Fibroblast of skin of back (primary cell): ENCODE data around the gene KCNH8. TPM values are rescaled to one million over a fixed set of nuclear protein-coding genes. Genes with fewer than 3 reads are reported as not detected.
"Not testable (repeated sequence)": the region's sequence is repeated elsewhere in the genome, so short reads cannot be mapped to it uniquely, and the experiment has no call there.

Experiments
- DNase-seq: peaks from one replicate; pipeline ENCODE4 v3.0.0-alpha.2; 2013
- polyA plus RNA-seq, 2 experiments: library from polyadenylated mRNA; unstranded; fragments of 120-200 nt; gene quantifications; one replicate each; pipeline ENCODE4 v1.2.1, GENCODE V29; 2013; ENCODE audit not compliant: insufficient read length in 2 of 2

KCNH8 gene
- not detected for polyA plus RNA-seq (2013, experiment 1 of 2; ENCODE audit: insufficient read length)
- not detected for polyA plus RNA-seq (2013, experiment 2 of 2; ENCODE audit: insufficient read length)

DNA sequence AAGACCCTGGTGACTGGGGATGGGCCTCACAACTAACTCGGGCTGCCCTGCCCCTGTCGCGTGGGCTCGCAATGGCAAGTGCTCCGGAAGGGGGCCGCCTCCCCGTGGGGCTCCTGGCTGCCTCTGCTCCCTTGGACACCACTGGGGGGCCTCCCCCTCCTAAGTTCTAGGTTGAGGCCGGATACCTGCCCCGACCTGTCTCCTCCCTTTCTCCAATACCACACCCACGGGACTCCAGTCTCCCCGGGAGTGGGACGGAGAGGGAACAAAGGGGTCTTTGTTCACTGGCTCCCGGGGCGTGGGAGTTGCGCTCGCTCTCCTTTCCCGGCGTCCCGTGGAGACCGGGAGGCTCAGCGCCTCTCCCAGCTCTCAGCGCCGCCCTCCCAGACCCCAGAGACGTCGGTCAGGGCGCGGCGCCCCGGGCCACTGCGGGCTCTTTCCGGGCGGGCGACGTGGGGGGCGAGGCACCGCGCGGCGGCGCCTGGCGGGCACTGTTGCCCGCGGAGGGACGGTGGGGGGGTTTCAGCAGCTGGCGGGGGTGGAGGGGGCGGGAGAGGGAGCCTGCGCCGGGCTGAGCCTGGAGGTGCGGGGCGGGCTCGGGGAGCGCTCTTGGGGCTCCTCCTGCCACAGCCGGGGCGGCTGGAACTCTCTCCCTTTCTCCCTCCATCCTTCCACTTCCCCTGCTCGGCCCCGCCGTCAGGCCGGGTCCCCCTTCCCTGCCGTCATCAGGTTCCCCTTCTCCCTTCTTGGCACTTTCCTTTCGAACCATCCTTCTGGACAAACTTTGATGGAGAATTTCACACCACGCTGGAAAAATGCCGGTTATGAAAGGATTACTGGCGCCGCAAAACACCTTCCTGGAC is at the start of gene KCNH8:
Gene KCNH8 (plus strand): TSS at position 606 of the 863 bp plus-strand sequence. CDS start 210 bp downstream, at position 816.
- no peak for DNase-seq

DNA sequence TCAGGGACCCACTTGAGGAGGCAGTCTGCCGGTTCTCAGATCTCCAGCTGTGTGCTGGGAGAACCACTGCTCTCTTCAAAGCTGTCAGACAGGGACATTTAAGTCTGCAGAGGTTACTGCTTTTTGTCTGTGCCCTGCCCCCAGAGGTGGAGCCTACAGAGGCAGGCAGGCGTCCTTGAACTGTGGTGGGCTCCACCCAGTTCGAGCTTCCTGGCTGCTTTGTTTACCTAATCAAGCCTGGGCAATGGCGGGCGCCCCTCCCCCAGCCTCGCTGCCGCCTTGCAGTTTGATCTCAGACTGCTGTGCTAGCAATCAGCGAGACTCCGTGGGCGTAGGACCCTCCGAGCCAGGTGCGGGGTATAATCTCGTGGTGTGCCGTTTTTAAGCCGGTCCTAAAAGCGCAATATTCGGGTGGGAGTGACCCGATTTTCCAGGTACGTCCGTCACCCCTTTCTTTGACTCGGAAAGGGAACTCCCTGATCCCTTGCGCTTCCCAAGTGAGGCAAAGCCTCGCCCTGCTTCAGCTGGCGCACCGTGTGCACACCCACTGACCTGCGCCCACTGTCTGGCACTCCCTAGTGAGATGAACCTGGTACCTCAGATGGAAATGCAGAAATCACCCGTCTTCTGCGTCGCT is 45.5 kb upstream of the KCNH8 start:
- not testable (repeated sequence) for DNase-seq

DNA sequence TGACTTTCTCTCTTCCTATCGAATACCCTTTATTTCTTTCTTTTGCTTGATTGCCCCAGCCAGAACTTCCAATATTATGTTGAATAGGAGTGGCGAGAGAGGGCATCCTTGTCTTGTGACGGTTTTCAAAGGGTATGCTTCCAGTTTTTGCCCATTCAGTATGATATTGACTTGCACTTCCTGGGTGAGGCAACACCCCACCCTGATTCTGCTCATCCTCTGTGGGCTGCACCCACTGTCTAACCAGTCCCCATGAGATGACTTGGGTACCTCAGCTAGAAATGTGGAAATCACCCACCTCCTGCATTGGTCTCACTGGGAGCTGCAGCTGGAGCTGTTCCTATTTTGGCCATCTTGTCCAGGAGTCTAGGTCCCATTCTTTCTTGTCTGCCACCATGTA is 44.8 kb upstream of the KCNH8 start:
- no peak for DNase-seq

DNA sequence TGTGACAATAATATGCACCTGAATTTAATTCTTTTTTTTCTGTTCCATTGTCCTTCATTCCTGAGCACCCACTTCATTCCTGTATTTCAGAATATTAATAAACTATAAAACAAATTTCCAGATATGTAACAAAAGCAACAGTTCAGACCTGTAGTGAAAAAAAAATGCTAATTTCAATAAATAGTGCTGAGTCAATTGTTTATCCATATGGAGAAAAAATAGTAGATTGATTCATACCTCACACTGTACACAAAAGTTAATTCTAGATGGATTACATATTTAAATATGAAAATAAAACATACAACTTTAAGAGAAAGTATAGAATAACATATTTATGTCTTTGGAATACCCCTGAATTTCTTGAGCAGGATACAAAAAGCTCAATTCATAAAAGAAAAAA is 43.9 kb upstream of the KCNH8 start:
- DNase-seq: no peak

DNA sequence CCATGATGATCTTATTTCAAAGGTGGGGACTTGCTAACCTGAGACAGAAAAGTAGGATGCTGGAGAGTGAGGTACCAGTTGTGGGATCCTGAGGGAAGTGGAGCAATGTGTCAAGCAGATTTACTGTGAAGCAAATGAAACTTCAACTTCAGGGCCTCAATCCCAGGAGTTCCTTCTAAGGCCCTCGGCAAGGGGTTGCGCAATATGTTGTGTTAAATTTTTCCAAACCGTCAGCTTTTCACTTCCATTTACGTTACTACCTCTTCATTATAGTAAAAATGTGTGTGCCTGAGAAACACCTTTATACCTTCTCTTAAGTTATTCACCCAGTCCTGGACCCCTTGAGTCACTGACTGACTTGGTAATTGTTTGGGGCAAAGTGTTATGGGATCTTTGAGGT is 42.5 kb upstream of the KCNH8 start:
- no peak for DNase-seq

DNA sequence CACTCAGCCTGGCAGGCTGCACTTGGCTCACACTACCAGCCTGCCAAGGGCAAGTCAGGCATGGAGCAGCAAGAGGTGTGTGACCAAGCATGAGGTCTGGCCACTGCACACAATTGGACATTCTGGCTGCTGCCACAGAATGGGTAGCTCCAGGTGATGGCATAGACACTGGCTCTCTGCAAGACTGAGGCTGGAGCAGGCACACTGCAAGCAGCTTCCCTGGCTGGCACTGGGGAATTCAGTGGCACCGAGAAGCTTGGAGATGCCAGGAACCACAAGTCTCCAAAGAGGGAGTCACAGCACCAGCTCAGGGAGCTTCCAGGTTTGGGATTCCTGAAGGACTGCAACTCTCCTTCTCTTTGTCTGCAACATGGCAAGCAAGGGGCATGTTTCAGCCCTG is 42.0 kb upstream of the KCNH8 start:
- no peak for DNase-seq

DNA sequence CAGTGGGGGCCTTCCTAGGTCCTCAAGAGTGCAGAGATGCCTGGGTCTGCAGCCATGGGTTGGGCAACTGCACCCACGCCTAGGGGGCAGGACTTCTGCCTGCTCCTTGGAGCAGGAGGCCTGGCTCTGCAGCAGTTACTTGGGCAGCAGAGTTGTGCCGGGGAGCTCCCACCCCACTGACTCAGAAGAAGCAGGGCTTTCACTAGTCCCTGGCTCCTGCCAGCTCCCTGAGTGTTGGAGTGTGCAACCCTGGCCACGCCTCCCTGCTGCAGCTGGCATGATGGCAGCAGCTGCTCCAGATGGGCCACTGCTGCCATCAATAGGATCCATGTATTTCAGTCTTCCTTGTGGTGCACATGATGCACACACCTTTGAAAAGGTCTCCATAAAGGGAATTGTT is 40.6 kb upstream of the KCNH8 start:
- DNase-seq: no peak

DNA sequence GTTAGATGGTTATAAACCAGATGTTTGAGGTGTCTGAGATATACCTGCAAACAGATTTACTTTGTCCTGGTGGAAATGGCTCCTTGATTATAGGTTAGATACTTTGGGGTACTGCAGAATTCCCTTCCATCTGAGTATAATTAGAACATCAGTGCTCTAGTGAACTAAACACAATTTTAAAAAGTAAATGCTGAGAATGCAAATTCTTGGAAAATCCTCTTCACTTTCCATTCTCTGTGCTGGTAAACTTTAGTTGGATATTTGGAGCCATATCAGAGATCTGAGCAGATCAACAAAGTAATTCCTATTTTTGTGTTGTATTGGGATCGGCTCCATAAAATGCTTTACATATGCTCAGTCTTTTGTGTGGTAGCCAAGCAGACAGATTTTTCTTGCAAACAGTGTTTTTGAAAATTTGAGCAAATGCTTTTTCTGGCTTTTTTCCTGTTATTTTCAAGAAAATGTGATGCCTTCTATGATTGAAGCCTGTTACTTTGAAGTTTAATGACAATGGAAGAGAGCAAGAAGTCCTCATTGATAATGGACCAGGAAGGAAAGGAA is 37.9 kb upstream of the KCNH8 start:
- DNase-seq: no peak

DNA sequence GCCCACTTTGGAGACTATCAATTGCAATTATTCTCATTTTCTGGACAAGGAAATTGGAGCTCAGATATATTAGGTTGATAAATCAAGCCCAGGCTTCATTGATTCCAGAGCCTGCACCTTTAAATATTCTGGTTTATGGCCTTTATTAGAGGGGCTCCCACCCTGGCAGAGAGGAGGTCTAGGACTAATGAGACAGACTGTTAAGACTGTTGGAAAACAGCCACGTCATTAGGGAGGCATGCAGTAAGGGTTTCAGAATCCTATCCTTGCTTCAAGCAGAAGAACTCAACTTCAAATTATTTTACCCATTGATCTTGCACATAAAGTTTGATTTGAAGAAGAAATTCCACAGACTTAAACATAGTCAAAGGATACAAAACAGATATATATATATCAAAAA is 33.8 kb upstream of the KCNH8 start:
- no peak for DNase-seq

DNA sequence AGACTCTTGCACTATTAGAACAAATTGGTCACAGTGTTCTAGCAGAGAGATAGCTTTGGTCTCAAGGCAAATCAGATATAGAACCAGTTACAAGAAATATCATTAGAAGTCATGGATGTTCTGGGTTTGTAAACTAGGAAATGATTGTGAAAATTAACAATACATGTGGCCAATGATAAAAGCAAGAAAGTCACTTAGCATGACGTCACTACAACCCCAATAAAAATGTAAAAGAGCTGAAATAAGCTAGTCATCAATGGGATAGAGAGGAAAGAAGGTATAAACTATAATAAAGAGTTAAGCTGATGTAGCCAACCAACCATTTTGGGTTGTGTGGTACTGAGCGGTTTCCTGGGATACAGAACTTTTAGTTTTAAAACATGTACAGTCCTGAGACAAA is 32.1 kb upstream of the KCNH8 start:
- DNase-seq: no peak

DNA sequence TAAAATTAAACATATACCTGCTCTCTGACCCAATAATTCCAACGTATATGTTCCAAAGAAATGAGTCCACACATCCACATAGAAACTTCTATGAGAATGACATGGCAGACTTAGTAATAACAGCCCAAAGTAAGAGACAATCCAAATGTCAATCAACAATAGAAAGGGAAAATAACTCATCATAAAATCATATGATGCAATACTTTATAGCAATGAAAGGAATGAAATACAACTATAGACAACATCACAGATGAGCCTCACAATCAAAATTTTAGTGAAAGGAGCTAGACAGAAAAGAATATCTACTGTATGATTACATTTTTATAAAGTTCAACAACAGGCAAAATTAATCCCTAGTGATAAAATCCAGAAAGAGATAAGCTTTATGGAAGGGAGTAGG is 23.6 kb upstream of the KCNH8 start:
- no peak for DNase-seq

DNA sequence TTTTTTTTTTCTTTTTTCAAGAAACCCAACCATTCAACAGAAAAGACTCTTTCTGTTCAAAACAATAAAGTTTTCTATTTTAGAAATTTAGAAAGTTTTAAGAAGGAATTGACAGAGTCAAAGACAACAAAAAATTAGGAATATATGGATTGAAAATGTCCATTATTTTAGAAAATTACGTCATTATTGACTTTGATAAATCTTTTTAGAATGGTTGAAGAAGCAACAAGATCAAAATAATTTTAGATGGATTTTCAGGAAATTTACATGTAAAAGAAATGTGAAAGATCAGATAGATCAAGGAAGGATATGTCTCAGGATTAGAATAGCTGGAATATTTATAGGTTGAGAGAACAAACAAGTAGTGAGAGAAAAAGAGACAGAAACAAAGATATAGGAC is 8.4 kb upstream of the KCNH8 start:
- DNase-seq: no peak

DNA sequence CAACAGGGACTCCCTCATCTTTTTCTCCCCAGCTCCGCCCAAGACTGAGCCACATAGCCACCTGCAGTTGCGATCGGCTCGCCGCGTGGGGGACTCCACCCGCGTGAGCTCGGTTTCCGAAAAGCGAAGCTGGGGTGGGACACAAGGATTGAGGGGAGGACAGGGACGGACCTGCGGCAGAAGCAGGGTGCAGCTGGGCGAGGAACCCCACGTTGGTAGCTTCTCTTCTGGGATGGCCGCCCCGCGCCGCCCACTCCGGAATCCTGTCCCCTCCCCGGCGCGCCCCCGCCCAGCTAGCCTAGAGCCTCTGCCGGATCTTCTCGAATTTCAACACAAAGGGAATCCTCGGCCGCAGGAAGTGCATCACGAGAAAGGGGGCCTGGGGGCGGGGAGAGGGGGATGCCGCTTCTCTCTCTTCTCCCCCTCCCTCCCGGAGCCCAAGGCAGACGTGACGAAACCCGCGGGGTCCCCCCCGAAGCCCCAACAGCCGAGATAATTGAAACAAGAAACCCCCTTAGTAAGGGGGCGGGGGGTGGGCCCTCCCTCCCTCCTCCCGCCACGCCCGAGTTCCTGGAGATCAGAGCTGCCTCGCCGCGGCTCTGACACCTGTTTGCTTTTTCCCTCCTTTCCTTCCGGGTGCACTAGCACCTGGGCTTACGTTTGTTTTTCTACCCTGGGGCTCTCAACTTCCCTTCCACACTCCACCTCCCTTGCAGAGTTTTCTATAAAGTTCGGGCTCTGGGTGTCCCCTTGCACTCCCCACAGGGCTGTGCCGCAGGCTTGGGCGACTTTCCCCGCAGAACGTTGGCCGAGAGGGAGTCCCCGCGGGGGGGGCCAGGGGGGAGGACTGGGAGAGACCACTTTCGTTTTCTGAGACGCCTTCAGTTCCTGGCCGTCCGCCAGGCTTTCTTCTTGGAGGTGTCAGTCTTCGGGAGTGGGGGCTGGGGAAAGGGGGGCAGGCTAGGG is 1.3 kb upstream of the KCNH8 start:
- peak; percentile 58 for DNase-seq

DNA sequence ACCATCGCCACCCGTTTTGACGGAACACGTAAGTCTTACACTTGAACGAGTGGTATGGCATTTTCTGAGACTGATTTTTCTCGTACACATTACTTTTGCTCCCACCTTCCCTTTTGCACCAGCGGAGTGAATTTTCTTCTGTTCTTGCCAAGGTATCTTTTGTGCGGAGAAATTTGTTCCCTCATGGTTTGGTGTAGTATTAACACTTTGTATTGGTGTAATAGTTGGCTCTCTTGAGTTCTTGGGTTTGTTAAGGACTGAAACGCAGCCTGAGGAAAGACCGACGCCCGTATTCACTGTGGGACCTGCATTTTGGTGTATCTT is 420 bp downstream of the KCNH8 start:
- DNase-seq: no peak

DNA sequence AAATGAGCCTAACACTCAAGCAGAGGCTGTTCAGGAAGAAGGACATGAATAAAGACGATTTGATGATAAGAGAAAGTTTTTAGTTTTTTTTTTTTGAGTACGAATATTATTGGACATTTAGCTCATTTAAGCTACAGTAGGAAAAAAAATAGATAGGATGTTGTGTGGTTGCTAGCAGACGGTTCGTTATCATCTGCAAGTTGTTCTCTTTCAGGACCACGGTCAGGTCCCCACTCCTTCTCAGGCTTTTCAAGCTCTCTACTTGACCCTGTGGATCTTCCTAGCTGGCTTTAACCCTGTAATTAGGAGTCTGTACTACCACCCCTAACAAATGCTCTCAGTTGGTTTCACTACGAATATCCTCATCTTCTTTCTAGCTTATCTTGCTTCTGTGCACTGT is 1.1 kb downstream of the KCNH8 start:
- DNase-seq: peak; percentile 40

DNA sequence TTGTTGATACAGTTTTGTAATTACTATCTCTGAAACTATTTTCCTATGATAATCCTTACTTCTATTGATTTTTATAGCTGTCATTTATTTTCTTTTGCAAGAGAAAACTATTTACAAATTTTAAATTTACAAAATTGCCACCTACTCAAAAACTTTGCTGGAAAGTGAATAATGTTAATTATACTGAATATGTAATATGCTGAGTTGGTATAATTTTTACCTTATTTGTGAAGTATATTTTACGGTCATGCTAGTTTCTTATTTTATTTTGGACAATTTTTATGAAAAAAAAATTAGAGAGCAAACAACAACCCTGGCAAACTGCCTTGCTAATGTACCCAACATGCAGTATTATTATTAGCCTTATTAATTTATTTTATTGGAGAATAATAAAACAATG is 2.9 kb downstream of the KCNH8 start:
- no peak for DNase-seq

DNA sequence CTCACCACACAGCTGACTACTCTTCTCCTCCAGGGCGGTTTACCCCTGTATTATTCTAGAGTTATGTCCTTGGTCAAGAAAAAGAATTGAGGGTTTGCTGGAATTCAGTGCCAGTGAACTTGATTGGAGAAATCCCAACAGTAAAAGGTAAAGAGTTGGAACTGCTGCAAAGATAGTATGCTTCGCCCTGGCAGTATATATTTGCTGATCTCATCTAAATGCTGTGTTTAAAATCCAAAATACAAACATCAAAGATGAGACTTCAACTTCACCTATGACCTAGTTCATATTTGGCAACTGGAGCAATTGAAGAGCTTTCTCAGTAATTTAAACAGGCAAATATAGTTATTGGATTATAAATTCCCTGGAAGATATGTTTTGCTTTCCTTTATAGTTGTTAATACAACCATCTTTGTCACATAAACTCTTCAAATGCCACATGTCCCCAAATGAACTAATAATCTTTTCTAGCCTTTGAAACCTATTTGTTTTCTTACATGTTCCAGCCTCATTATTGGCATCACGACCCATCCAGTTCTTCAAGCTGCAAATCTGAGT is 6.5 kb downstream of the KCNH8 start:
- DNase-seq: no peak

DNA sequence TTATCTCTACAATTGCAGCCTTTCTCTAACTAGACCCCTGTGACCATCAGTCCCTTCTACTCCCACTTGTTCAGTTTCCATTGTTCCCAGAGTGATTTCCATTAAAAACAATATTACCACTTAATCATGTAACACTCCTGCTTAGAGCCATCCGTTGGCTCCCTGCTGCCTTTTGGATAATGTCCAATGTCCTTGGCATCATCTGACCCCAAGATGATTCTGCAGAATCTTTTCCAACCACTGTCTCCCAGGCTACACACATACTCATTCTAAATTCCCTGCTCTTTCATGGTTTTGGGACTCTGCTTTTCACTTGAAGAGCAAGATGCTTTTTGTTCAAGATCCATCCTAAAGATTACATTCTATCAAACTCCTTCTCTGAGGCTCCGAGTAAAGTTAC is 7.1 kb downstream of the KCNH8 start:
- no peak for DNase-seq

DNA sequence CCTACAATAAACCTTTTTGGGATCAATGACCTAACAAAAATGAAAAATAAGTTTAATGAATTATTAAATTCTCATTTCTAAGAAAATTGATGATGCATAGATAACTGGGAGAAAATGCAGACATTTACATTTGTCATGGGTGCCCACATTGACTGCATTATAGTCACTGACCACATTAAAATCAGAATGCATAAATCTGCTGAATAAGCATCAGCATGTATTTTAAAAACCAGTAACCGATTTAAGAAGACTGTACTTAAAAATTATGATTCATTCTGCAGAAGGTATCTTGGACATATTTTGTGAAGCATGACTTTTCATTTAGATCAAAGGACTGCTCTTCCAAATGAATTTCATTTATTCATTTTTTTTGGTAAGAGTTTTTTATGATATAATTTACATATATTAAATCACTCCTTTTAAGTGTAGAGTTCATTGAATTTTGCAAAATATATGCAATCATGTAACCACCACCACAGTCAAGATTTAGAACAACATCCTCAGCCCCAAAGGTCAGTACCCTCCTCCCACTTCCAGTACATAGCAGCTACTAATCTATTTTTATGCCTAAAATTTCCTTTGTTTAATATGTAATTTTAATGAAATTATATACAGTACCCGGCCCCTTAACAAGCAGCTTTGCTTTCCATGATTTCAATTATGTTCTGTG is 11.8 kb downstream of the KCNH8 start:
- DNase-seq: no peak

DNA sequence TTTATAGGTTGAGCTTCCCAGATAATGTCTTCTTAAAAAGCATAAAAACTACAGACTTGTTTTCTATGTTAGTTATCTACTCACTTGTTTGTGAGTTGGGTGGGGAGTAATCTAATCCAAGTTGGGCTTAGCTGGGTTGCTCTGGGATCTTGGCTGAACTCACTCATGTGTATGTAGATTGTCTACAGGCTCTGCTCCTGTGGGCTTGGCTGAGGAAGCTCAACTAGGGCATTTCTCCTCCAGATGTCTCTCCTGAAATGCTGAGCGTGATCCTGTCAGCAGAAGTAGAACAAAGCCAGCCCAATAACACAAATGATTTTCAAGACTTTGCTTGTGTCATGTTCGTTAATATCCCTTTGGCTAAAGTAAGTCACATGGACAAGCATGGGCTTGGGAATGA is 17.3 kb downstream of the KCNH8 start:
- DNase-seq: no peak

DNA sequence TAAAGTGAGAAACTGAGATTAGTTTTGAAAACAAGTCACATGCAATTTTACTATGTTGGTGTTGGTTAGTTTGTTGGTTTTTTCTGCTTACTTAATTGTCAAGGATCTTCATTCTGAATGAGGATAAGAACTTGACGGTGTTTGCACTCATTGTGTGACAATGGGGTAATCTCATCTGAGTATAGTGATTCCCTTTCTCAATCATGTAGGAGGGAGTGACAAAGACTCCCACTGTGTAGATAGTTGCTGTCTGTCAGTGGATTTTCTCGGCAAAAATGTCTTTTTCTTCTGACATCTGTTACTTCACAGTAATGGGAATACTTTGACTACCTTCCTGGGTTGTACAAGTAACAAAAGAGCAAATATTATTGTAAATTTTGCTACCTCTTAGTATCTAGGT is 23.5 kb downstream of the KCNH8 start:
- no peak for DNase-seq

DNA sequence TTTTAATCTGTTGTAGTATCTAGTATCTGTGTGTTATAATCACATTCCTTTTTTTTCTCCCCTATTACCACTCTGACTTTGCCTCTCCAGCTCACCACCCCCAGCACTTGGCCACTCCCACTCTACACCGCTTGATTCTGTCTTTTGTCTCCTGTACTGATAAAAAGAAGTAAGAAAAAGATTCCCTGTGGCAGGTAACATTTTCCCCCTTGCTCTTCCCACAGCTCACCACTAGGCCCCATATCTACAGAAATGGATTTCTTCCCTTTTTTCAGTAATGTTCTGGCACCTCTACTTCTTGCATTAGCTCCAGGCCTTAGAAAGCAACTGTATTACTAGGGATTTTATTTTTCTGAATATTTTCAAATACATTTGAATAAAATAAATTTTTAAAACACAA is 25.6 kb downstream of the KCNH8 start:
- DNase-seq: no peak
